ENCODE results near the gene CPSF7. TPM values are rescaled to one million over a fixed set of nuclear protein-coding genes. Genes with fewer than 3 reads are reported as not detected.
A peak's percentile ranks its signal among the peaks of the same experiment; 100 is the strongest.
"Not testable (repeated sequence)": the region's sequence is repeated elsewhere in the genome, so short reads cannot be mapped to it uniquely, and the experiment has no call there.

CPSF7 gene
- total RNA-seq, 1 experiment from 2014 or later: 51.1 TPM

DNA sequence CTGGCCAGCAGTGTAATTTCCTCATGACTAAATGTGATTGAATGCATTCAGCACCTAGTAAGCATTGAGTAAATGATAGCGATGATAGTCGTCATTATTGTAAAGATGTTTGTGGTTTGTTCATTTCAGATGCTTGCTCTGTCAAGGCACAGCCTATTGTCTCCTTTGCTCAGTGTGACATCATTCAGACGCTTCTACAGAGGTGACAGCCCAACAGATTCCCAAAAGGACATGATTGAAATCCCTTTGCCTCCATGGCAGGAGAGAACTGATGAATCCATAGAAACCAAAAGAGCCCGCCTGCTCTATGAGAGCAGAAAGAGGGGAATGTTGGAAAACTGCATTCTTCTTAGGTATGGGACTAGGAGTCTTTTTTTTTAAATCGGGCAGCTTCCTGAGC, 7.7 kb upstream of the CPSF7 start:
- BruUV-seq (replicated peaks): no TSS peak
- H3K36me3 ChIP-seq (ENCODE audit: low read depth, low read length): peaks cover 59% of the 10 kb centered on the region
- H2AFZ ChIP-seq (ENCODE audit: low read length): no peak overlapping the region
- H3K27ac ChIP-seq (ENCODE audit: low read length): no peak overlapping the region
- H3K27me3 ChIP-seq (ENCODE audit: low read length): no peaks in the 10 kb centered on the region
- H3K9me3 ChIP-seq (ENCODE audit: low read length): no peaks in the 10 kb centered on the region
- no peak overlapping the region for H3K4me3 ChIP-seq (ENCODE audit: low read length)
- H3F3A ChIP-seq (ENCODE audit: low read length, unreplicated experiment): peaks cover 5% of the 10 kb centered on the region
- POLR2A ChIA-PET (ENCODE audit: unreplicated experiment): no interaction called here
- CTCF ChIA-PET: no interaction called here
- H3K4me1 ChIP-seq (ENCODE audit: insufficient read depth, low read length): peaks cover 7% of the 10 kb centered on the region; the same call in 1 of the 2 replicates
- peaks cover 27% of the 10 kb centered on the region for H4K20me1 ChIP-seq (ENCODE audit: low read length)
- ATAC-seq (no peak), DNase-seq (no peak)
- no peak overlapping the region for H3K4me2 ChIP-seq (ENCODE audit: low read length)
- H3K79me2 ChIP-seq (ENCODE audit: low read length): peaks cover 71% of the 10 kb centered on the region
- intact Hi-C loops (cut with micrococcal nuclease): no loop called here
- no peaks in the 10 kb centered on the region for H3K9me2 ChIP-seq (replicated peaks; ENCODE audit: low read length)
- no peak overlapping the region for H3K9ac ChIP-seq (ENCODE audit: low read length)
- no peak for TF ChIP-seq EZH2phosphoT487 (IDR thresholded peaks at IDR 0.05; ENCODE audit: borderline replicate concordance, low read length)
- TF ChIP-seq, protein P1, sequence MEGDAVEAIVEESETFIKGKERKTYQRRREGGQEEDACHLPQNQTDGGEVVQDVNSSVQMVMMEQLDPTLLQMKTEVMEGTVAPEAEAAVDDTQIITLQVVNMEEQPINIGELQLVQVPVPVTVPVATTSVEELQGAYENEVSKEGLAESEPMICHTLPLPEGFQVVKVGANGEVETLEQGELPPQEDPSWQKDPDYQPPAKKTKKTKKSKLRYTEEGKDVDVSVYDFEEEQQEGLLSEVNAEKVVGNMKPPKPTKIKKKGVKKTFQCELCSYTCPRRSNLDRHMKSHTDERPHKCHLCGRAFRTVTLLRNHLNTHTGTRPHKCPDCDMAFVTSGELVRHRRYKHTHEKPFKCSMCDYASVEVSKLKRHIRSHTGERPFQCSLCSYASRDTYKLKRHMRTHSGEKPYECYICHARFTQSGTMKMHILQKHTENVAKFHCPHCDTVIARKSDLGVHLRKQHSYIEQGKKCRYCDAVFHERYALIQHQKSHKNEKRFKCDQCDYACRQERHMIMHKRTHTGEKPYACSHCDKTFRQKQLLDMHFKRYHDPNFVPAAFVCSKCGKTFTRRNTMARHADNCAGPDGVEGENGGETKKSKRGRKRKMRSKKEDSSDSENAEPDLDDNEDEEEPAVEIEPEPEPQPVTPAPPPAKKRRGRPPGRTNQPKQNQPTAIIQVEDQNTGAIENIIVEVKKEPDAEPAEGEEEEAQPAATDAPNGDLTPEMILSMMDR (conservative IDR thresholded peaks at IDR 0.05; ENCODE audit: low read depth, low read length): no peak
- TF ChIP-seq EZH2 (IDR thresholded peaks at IDR 0.05; ENCODE audit: low read length, unreplicated experiment): no peak

DNA sequence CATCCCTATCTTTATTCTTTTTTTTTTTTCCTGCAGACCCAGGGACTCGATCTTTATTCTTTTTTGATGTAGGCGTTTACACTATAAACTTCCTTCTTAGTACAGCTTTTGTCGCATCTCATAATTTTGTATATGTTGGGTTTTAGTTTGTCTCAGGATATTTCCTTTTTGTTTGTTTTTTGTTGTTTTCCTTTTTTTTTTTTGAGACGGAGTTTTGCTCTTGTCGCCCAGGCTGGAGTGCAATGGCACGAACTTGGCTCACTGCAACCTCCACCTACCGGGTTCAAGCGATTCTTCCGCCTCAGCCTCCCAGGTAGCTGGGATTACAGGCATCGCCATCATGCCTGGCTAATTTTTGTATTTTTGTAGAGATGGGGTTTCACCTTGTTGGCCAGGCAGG, 1.1 kb upstream of the CPSF7 start:
- H3K27me3 ChIP-seq (ENCODE audit: low read length); H2AFZ ChIP-seq (ENCODE audit: low read length); DNase-seq; CTCF ChIA-PET; H3K9me2 ChIP-seq (replicated peaks; ENCODE audit: low read length); H3F3A ChIP-seq (ENCODE audit: low read length, unreplicated experiment); H3K9me3 ChIP-seq (ENCODE audit: low read length); intact Hi-C loops (cut with micrococcal nuclease); H3K27ac ChIP-seq (ENCODE audit: low read length); BruUV-seq (replicated peaks); ATAC-seq: not testable (repeated sequence)
- Histone ChIP-seq H3K79me2 (ENCODE audit: low read length) (peaks cover 92% of the 10 kb centered on the region), H3K4me1 (ENCODE audit: insufficient read depth, low read length) (peaks cover 28% of the 10 kb centered on the region), H3K4me2 (ENCODE audit: low read length) (peak overlapping the region; percentile 86), H3K36me3 (ENCODE audit: low read depth, low read length) (peaks cover 39% of the 10 kb centered on the region), H3K9ac (ENCODE audit: low read length) (peak overlapping the region; percentile 99), H3K4me3 (ENCODE audit: low read length) (peak overlapping the region; percentile 90), H4K20me1 (ENCODE audit: low read length) (peaks cover 18% of the 10 kb centered on the region)
- POLR2A ChIA-PET (ENCODE audit: unreplicated experiment): interaction anchor here (0.7 kb wide), 1 partner anchor 805 kb away, joined by 3 read pairs; no protein-coding TSS in a partner anchor

DNA sequence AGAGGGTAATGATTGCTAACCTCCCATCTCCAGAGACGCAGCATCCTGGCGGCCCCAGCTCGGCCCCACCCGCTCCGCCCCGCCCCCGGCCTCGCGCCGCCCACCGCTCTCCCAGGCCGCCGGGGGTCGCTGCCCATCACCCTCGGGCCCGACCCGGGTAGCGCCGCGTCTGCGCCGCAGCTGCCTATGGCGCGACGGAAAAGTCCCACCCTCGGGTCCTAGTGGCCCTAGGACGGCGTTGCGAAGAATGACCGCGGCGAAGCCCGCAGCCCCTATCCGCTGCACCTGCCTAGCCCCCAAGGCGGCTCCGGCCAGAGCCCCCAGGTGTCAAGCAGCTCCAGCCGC, 457 bp downstream of the CPSF7 start:
- ChIA-PET CTCF (interaction anchor here (0.6 kb wide), 1 partner anchor 1332 kb away, joined by 3 read pairs; the partner anchor contains the start of gene POLR2G), POLR2A (ENCODE audit: unreplicated experiment) (interaction anchor here (0.6 to 0.7 kb wide), 2 partner anchors 169 to 204 kb away, joined by 3 to 4 read pairs; no protein-coding TSS in a partner anchor)
- no peaks in the 10 kb centered on the region for H3K9me3 ChIP-seq (ENCODE audit: low read length)
- H3K36me3 ChIP-seq (ENCODE audit: low read depth, low read length): peaks cover 52% of the 10 kb centered on the region
- no peaks in the 10 kb centered on the region for H3K9me2 ChIP-seq (replicated peaks; ENCODE audit: low read length)
- DNase-seq (peak; percentile 51), ATAC-seq (peak; percentile 70)
- peak overlapping the region; percentile 99 for H3K9ac ChIP-seq (ENCODE audit: low read length)
- H3K4me3 ChIP-seq (ENCODE audit: low read length): peak overlapping the region; percentile 90
- intact Hi-C loops (cut with micrococcal nuclease): no loop called here
- no TSS peak for BruUV-seq (replicated peaks)
- H3K4me2 ChIP-seq (ENCODE audit: low read length): peak overlapping the region; percentile 87
- peak overlapping the region; percentile 78 for H3K27ac ChIP-seq (ENCODE audit: low read length)
- peaks cover 14% of the 10 kb centered on the region for H4K20me1 ChIP-seq (ENCODE audit: low read length)
- peak overlapping the region; percentile 71 for H2AFZ ChIP-seq (ENCODE audit: low read length)
- H3F3A ChIP-seq (ENCODE audit: low read length, unreplicated experiment): no peaks in the 10 kb centered on the region
- peaks cover 23% of the 10 kb centered on the region for H3K4me1 ChIP-seq (ENCODE audit: insufficient read depth, low read length)
- TF ChIP-seq EZH2 (IDR thresholded peaks at IDR 0.05; ENCODE audit: low read length, unreplicated experiment): no peak
- TF ChIP-seq, protein P1 (conservative IDR thresholded peaks at IDR 0.05; ENCODE audit: low read depth, low read length): peak; percentile 34; the same call in 1 of the 2 replicates
- peaks cover 93% of the 10 kb centered on the region for H3K79me2 ChIP-seq (ENCODE audit: low read length)
- H3K27me3 ChIP-seq (ENCODE audit: low read length): no peaks in the 10 kb centered on the region
